T-helper 1 cell treated with Interleukin-12 subunit alpha and Interleukin-12 subunit beta and Interleukin-4 antibody, amounts not matched to agents 30 μg/mL and 1 μg/mL, for 36 hours (primary cell): ENCODE data around the gene SCGB2B2.

Source experiments
- H3K27ac Mint-ChIP-seq: one replicate; pipeline ENCODE4 v1.8.0; 2021; ENCODE audit warnings: mild to moderate bottlenecking, mixed read lengths
- H3K27me3 Mint-ChIP-seq: one replicate; pipeline ENCODE4 v1.8.0; 2021; ENCODE audit warnings: low read depth, mixed read lengths
- H3K36me3 Mint-ChIP-seq: one replicate; pipeline ENCODE4 v1.8.0; 2021; ENCODE audit warnings: low read depth, mixed read lengths
- H3K4me1 Mint-ChIP-seq: one replicate; pipeline ENCODE4 v1.8.0; 2021; ENCODE audit warnings: low read depth, mixed read lengths
- H3K4me3 Mint-ChIP-seq: one replicate; pipeline ENCODE4 v1.8.0; 2021; ENCODE audit warnings: mild to moderate bottlenecking, moderate library complexity, mixed read lengths
- H3K9me3 Mint-ChIP-seq: one replicate; pipeline ENCODE4 v1.8.0; 2021; ENCODE audit warnings: mixed read lengths

SCGB2B2 gene

GRCh38 chr19:34664870-34665269, 12.1 kb downstream of the SCGB2B2 start:
- H3K36me3 Mint-ChIP-seq = peaks cover 4% of the 10 kb centered on the region
- no peak overlapping the region for H3K4me3 Mint-ChIP-seq
- H3K4me1 Mint-ChIP-seq = peaks cover 17% of the 10 kb centered on the region
- H3K9me3 Mint-ChIP-seq = peaks cover 3% of the 10 kb centered on the region
- no peak overlapping the region for H3K27ac Mint-ChIP-seq
- no peaks in the 10 kb centered on the region for H3K27me3 Mint-ChIP-seq

DNA sequence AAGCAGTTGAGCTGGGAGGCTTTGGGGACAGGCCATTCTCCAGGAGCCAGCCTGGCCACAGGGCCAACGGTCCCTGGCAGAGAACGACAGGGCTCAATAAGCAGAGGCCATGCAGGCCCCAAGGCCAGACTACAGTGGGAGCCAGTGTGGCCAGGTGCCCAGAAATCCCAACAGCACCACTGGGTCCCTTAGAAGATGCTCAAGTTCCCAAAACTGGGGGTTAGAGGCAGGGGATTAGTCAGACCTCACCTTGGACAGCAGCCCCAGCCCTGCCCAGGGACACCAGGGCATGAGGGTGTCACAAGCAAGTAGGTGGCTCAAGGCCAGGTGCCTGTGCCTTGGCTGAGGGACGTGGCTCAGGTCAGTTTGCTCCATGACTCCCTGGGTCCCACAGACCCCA, 12.8 kb downstream of the SCGB2B2 start:
- peaks cover 17% of the 10 kb centered on the region for H3K4me1 Mint-ChIP-seq
- H3K36me3 Mint-ChIP-seq = peaks cover 4% of the 10 kb centered on the region
- no peak overlapping the region for H3K4me3 Mint-ChIP-seq
- no peaks in the 10 kb centered on the region for H3K27me3 Mint-ChIP-seq
- peaks cover 3% of the 10 kb centered on the region for H3K9me3 Mint-ChIP-seq
- H3K27ac Mint-ChIP-seq = no peak overlapping the region

DNA sequence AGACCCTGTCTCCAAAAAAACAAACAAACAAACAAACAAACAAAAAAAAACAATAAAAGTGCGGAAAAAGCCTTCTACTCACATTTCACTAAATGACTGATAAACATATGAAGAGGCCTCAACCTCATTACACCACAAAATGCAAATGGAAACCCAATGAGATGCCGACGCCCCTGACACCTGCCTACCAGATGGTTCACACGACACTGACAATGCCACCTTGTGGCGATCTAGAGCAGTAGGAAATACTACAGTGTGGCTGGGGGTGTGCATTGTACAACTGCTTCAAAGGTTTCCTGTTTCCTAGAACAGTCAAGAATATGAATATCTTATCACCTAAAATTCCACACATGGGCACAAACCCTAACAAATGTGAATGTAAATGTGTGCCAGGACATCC, 14.0 kb downstream of the SCGB2B2 start:
- peaks cover 2% of the 10 kb centered on the region for H3K27me3 Mint-ChIP-seq
- H3K4me1 Mint-ChIP-seq = peaks cover 17% of the 10 kb centered on the region
- H3K36me3 Mint-ChIP-seq = peaks cover 4% of the 10 kb centered on the region
- H3K27ac Mint-ChIP-seq = peak overlapping the region; percentile 46
- no peak overlapping the region for H3K4me3 Mint-ChIP-seq
- peaks cover 5% of the 10 kb centered on the region for H3K9me3 Mint-ChIP-seq

DNA sequence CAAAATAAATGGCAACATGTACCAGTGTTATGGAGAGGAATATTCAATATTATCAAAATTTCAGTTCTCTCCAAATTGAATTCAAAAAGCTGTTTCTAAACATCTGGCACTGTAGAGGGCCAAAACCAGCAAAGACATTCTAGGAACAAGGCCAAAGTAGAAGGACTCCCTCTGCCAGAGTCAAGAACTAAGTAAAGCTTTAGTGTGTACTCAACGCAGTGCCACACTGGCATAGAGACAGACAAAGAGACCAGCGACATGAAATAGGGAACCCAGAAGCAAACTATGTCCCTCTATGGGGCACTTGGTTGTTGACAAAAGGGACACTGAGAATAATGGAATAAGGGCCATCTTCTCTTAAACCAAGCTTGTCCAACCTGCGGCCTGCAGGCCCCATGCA, 15.6 kb downstream of the SCGB2B2 start:
- no peak overlapping the region for H3K4me3 Mint-ChIP-seq
- peaks cover 10% of the 10 kb centered on the region for H3K4me1 Mint-ChIP-seq
- no peak overlapping the region for H3K27ac Mint-ChIP-seq
- peaks cover 9% of the 10 kb centered on the region for H3K9me3 Mint-ChIP-seq
- H3K36me3 Mint-ChIP-seq = peaks cover 4% of the 10 kb centered on the region
- peaks cover 6% of the 10 kb centered on the region for H3K27me3 Mint-ChIP-seq

- H3K4me3 Mint-ChIP-seq = no peak overlapping the region
- H3K36me3 Mint-ChIP-seq = no peaks in the 10 kb centered on the region
- H3K27me3 Mint-ChIP-seq = peaks cover 10% of the 10 kb centered on the region
- peaks cover 24% of the 10 kb centered on the region for H3K9me3 Mint-ChIP-seq
- no peaks in the 10 kb centered on the region for H3K4me1 Mint-ChIP-seq
- no peak overlapping the region for H3K27ac Mint-ChIP-seq
Measured at GRCh38 chr19:34655651-34656050, 21.3 kb downstream of the SCGB2B2 start.

GRCh38 chr19:34654796-34655195, 22.2 kb downstream of the SCGB2B2 start:
- H3K4me3 Mint-ChIP-seq = no peak overlapping the region
- H3K27me3 Mint-ChIP-seq = peaks cover 10% of the 10 kb centered on the region

DNA sequence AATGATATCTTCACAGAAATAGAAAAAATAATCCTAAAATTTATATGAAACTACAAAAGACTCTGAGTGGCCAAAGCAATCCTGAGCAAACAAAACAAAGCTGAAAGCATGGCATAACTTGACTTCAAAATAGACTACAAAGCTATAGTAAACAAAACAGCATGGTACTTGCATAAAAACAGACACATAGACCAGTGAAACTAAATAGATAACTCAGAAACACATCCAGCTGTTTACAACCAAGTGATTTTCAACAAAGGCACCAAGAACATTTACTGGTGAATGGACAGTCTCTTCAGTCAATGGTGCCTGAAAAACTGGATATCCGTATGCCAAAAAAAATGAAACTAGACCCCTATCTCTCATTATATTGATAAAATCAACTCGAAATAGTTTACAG, 25.2 kb downstream of the SCGB2B2 start:
- Mint-ChIP-seq H3K4me3 (no peak overlapping the region), H3K4me1 (no peaks in the 10 kb centered on the region), H3K9me3 (peaks cover 21% of the 10 kb centered on the region), H3K36me3 (no peaks in the 10 kb centered on the region), H3K27me3 (peaks cover 3% of the 10 kb centered on the region), H3K27ac (no peak overlapping the region)

More at GRCh38 chr19:34654796-34655195, 22.2 kb downstream of the SCGB2B2 start:
- H3K36me3 Mint-ChIP-seq = no peaks in the 10 kb centered on the region
- peaks cover 27% of the 10 kb centered on the region for H3K9me3 Mint-ChIP-seq
- no peak overlapping the region for H3K27ac Mint-ChIP-seq
- no peaks in the 10 kb centered on the region for H3K4me1 Mint-ChIP-seq

DNA sequence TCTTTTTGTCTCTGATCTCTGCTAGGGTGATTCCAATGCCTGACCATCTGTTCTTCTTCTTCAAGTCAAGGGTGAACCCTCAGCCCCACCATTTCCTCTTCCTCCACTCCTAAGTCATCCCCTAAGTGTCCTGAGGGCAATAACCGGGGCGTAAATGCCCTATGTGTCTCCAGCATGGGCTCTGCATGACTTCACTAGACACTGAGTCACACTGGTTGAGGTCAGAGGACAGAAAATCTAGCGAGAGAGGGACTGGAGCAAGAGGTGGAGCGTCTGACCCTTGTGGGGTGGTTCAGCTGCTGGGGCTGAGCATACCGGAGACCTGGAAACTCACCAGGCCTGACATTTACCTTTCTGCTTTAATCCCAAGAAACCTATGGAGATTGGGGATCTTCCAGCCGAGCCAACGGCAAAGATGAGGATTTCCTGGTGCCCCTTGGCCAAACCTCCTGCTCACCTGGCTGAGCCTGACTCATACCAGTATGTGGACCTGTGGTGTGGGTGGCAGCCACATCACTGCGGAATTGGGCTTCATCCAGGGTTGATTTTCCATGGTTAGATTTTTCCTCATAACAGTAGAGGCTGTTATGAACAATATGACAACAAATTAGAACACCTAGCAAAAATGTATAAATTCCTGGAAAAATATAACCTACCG, 26.9 kb downstream of the SCGB2B2 start:
- Mint-ChIP-seq H3K27me3 (peaks cover 3% of the 10 kb centered on the region), H3K27ac (no peak overlapping the region), H3K9me3 (peaks cover 18% of the 10 kb centered on the region), H3K36me3 (no peaks in the 10 kb centered on the region), H3K4me3 (no peak overlapping the region), H3K4me1 (no peaks in the 10 kb centered on the region)

GRCh38 chr19:34645551-34645950, 31.4 kb downstream of the SCGB2B2 start:
- Mint-ChIP-seq H3K27ac (no peak overlapping the region), H3K36me3 (no peaks in the 10 kb centered on the region), H3K4me1 (no peaks in the 10 kb centered on the region), H3K4me3 (no peak overlapping the region), H3K9me3 (peaks cover 1% of the 10 kb centered on the region), H3K27me3 (no peaks in the 10 kb centered on the region)

GRCh38 chr19:34644991-34645461, 31.9 kb downstream of the SCGB2B2 start:
- no peak overlapping the region for H3K27ac Mint-ChIP-seq

DNA sequence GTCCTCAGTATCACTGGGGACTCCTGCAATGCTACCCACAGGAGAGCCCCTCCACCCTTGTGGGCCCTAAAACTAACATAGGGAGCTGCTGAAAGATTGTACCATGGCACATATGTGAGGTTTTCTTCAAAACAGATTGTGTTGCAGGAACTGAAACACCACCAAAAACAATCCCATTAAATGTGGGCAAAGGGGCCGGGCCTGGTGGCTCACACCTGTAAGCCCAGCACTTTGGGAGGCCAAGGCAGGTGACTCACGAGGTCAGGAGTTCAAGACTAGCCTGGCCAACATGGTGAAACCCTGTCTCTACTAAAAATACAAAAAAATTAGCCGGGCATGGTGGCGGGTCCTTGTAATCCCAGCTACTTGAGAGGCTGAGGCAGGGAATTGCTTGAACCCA, 34.7 kb downstream of the SCGB2B2 start:
- Mint-ChIP-seq H3K4me3 (no peak overlapping the region), H3K4me1 (no peaks in the 10 kb centered on the region), H3K27me3 (no peaks in the 10 kb centered on the region), H3K27ac (no peak overlapping the region), H3K9me3 (no peaks in the 10 kb centered on the region), H3K36me3 (no peaks in the 10 kb centered on the region)

More at GRCh38 chr19:34644991-34645461, 31.9 kb downstream of the SCGB2B2 start:
- H3K4me3 Mint-ChIP-seq = no peak overlapping the region
- H3K36me3 Mint-ChIP-seq = no peaks in the 10 kb centered on the region
- H3K4me1 Mint-ChIP-seq = no peaks in the 10 kb centered on the region
- H3K9me3 Mint-ChIP-seq = no peaks in the 10 kb centered on the region
- no peaks in the 10 kb centered on the region for H3K27me3 Mint-ChIP-seq

DNA sequence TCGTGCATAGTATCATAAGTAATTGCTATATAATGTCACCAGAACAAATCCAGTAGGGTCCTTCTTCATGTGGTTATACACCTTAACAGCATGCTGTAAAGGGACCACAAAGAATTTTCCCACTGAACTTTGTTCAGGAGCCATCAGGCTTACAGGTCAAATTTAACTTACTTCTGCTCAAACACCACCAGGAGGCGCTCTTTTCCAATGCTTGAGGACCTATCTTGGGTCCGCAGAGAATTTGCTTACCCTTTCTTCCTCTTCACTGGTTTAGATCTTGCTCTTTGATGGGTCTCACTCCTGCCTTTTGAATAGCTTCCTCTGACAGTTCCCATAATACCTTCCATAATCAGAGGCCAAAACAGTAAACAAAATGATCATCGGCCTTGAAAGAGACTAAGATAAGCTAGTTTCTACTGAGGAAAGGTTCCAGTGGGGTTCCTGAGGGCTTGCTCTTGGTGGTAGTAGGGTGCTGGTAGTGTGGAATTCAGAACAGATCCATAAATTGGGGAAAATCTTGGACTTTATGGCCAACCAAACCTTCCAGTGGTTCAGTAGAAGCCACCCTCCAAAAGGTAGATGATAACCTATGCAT, 37.4 kb downstream of the SCGB2B2 start:
- Mint-ChIP-seq H3K4me1 (no peaks in the 10 kb centered on the region), H3K4me3 (no peak overlapping the region)

DNA sequence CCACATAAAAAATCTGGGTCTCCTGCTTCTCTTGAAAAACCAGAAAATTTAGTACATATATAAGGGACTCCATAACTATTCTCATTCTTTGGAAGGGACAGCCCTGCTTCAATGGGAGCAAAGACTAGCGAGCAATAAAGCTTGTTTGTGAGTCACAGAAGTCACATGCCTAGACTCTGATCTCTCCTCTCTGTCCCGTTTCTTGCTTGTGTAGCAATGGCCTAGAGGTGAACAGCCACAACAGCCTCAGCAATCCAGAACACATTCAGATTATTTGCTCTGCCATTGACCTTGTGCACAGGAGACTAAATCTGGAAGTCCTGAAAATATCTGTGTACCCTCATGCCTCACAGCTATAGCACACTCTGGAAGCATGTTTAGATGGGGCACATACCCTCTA, 43.2 kb downstream of the SCGB2B2 start:
- no peaks in the 10 kb centered on the region for H3K36me3 Mint-ChIP-seq
- H3K4me3 Mint-ChIP-seq = no peak overlapping the region
- H3K9me3 Mint-ChIP-seq = peaks cover 31% of the 10 kb centered on the region
- no peaks in the 10 kb centered on the region for H3K27me3 Mint-ChIP-seq
- no peak overlapping the region for H3K27ac Mint-ChIP-seq
- no peaks in the 10 kb centered on the region for H3K4me1 Mint-ChIP-seq

More for the DNA sequence above, 37.4 kb downstream of the SCGB2B2 start:
- Mint-ChIP-seq H3K27ac (no peak overlapping the region), H3K27me3 (no peaks in the 10 kb centered on the region), H3K9me3 (peaks cover 12% of the 10 kb centered on the region), H3K36me3 (no peaks in the 10 kb centered on the region)
